ENCODE results near the gene SLC25A39.
A peak's percentile ranks its signal among the peaks of the same experiment; 100 is the strongest.

The SLC25A39 gene

GRCh38 chr17:44314524-44314868 lies 10.1 kb downstream of the SLC25A39 start:
- DNase-seq (ENCODE audit: low read depth) = no peak

- DNase-seq (ENCODE audit: low read depth) = no peak
These were observed 10.6 kb downstream of the SLC25A39 start for GRCh38 chr17:44314031-44314430.

- no peak for DNase-seq (ENCODE audit: low read depth)
These were observed 12.1 kb downstream of the SLC25A39 start for GRCh38 chr17:44312396-44313104.

- no peak for DNase-seq (ENCODE audit: low read depth)
These were observed 13.0 kb downstream of the SLC25A39 start for GRCh38 chr17:44311562-44312181.

- no peak for DNase-seq (ENCODE audit: low read depth)
These were observed 13.8 kb downstream of the SLC25A39 start for GRCh38 chr17:44310609-44311376.

- DNase-seq (ENCODE audit: low read depth) = no peak
These were observed 14.4 kb downstream of the SLC25A39 start for GRCh38 chr17:44310188-44310587.

GRCh38 chr17:44309472-44309871 lies 15.2 kb downstream of the SLC25A39 start:
- DNase-seq (ENCODE audit: low read depth) = no peak

GRCh38 chr17:44308865-44309264 lies 15.8 kb downstream of the SLC25A39 start:
- no peak for DNase-seq (ENCODE audit: low read depth)

- peak; percentile 83 for DNase-seq (ENCODE audit: low read depth)
These were observed 16.3 kb downstream of the SLC25A39 start, which contains the start of gene RUNDC3A for GRCh38 chr17:44308320-44308818. Gene RUNDC3A, plus strand, starts transcription at chr17:44308601. Its CDS starts 232 bp downstream, at chr17:44308833.

- DNase-seq (ENCODE audit: low read depth) = no peak
These were observed 17.0 kb downstream of the SLC25A39 start for GRCh38 chr17:44307387-44308186.

GRCh38 chr17:44304651-44305050 lies 20.0 kb downstream of the SLC25A39 start:
- no peak for DNase-seq (ENCODE audit: low read depth)

- DNase-seq (ENCODE audit: low read depth) = no peak
These were observed 26.6 kb downstream of the SLC25A39 start for GRCh38 chr17:44297975-44298374.

GRCh38 chr17:44293509-44294226 lies 31.0 kb downstream of the SLC25A39 start:
- no peak for DNase-seq (ENCODE audit: low read depth)

GRCh38 chr17:44287651-44288050 lies 37.0 kb downstream of the SLC25A39 start:
- no peak for DNase-seq (ENCODE audit: low read depth)

GRCh38 chr17:44284024-44284400 lies 40.6 kb downstream of the SLC25A39 start:
- DNase-seq (ENCODE audit: low read depth) = no peak

GRCh38 chr17:44283344-44284023 lies 41.1 kb downstream of the SLC25A39 start:
- DNase-seq (ENCODE audit: low read depth) = no peak

GRCh38 chr17:44282264-44282663 lies 42.4 kb downstream of the SLC25A39 start:
- DNase-seq (ENCODE audit: low read depth) = no peak

- DNase-seq (ENCODE audit: low read depth) = no peak
These were observed 43.1 kb downstream of the SLC25A39 start for GRCh38 chr17:44281570-44281969.

GRCh38 chr17:44280392-44280937 lies 44.2 kb downstream of the SLC25A39 start:
- no peak for DNase-seq (ENCODE audit: low read depth)

- DNase-seq (ENCODE audit: low read depth) = no peak
These were observed 44.8 kb downstream of the SLC25A39 start for GRCh38 chr17:44279666-44280391.
